Activated CD4-positive, alpha-beta T cell treated with anti-CD3 and anti-CD28 coated beads, Interleukin-2, amount 10 ng/mL, durations not matched to agents 24 days and 14 days (primary cell): ENCODE data around the gene SLC25A5. TPM values are rescaled to one million over a fixed set of nuclear protein-coding genes. Genes with fewer than 3 reads are reported as not detected.
"Not testable (repeated sequence)": the region's sequence is repeated elsewhere in the genome, so short reads cannot be mapped to it uniquely, and the experiment has no call there.

Experiments used
- DNase-seq: peaks from one replicate; pipeline ENCODE4 v3.0.0; 2022
- H3K27ac Mint-ChIP-seq: one replicate; pipeline ENCODE4 v1.8.0; 2022; ENCODE audit warnings: mild to moderate bottlenecking, mixed read lengths
- H3K27me3 Mint-ChIP-seq: one replicate; pipeline ENCODE4 v1.8.0; 2022; ENCODE audit warnings: mixed read lengths
- H3K36me3 Mint-ChIP-seq: one replicate; pipeline ENCODE4 v1.8.0; 2022; ENCODE audit warnings: low read depth, mild to moderate bottlenecking, mixed read lengths
- H3K4me1 Mint-ChIP-seq: one replicate; pipeline ENCODE4 v1.8.0; 2021; ENCODE audit warnings: mixed read lengths
- H3K4me3 Mint-ChIP-seq: one replicate; pipeline ENCODE4 v1.8.0; 2022; ENCODE audit warnings: mild to moderate bottlenecking, moderate library complexity, mixed read lengths
- H3K9me3 Mint-ChIP-seq: one replicate; pipeline ENCODE4 v1.8.0; 2021; ENCODE audit warnings: mixed read lengths
- intact Hi-C: fragments of 100-400 bp; cut with micrococcal nuclease; formaldehyde crosslinking; loops from one replicate; pipeline ENCODE4 v1.15.1; 2023
- total RNA-seq: library from RNA; stranded (reverse); gene quantifications from 2 replicates; pipeline ENCODE4 v1.2.3, GENCODE V29; 2022

Gene SLC25A5
- total RNA-seq, 1 donor from 2014 or later = 532 TPM

DNA sequence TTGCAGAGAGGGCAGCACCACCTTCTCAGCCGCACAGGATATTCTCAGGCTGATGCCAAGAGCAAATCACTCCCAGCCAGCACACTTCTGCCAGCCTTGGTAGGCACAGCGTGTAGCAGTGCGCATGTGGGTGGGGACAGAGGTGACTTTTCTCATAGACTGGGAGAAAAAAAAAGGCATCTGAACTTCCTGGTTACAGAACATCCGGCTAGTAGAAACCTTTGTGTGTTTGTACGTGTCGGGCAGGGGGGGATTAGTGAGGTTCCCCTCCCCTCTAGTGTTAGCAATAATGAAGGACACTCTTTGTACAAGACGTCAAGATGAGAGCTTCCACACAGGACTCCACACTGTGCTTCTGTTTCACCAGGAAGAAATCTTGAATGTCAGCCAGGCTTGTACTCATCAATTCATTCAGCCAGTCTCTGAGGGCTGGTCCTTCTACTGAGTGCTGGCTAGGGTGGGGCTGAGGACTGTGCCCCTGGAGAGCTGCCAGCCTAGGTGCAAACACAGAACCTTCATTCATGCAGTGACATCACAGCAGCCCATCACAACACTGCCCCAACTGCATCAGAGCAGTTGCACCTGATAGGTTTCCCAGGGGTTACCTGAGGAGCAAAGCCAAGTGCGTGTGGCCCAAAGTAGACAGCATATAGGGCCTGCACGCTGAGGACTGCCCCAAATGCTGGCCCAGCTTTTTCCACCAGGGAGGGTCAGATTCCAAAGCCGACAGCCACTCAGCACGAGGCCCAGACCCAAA, 34.7 kb downstream of the SLC25A5 start:
- Mint-ChIP-seq H3K4me1 (peaks cover 4% of the 10 kb centered on the region), H3K4me3 (peak overlapping the region; percentile 26), H3K36me3 (no peaks in the 10 kb centered on the region), H3K9me3 (no peaks in the 10 kb centered on the region), H3K27ac (peak overlapping the region; percentile 63), H3K27me3 (no peaks in the 10 kb centered on the region)
- DNase-seq = peak; percentile 64
- intact Hi-C loops = no loop called here

GRCh38 chrX:119503484-119503861, 35.2 kb downstream of the SLC25A5 start:
- Mint-ChIP-seq H3K4me1 (peaks cover 4% of the 10 kb centered on the region), H3K27me3 (no peaks in the 10 kb centered on the region), H3K9me3 (no peaks in the 10 kb centered on the region), H3K27ac (no peak overlapping the region), H3K36me3 (no peaks in the 10 kb centered on the region), H3K4me3 (no peak overlapping the region)
- no peak for DNase-seq
- intact Hi-C loops = no loop called here

GRCh38 chrX:119505145-119505544, 36.9 kb downstream of the SLC25A5 start:
- H3K4me1 Mint-ChIP-seq, H3K36me3 Mint-ChIP-seq, intact Hi-C loops, H3K9me3 Mint-ChIP-seq, H3K4me3 Mint-ChIP-seq, DNase-seq, H3K27ac Mint-ChIP-seq, H3K27me3 Mint-ChIP-seq: not testable (repeated sequence)

DNA sequence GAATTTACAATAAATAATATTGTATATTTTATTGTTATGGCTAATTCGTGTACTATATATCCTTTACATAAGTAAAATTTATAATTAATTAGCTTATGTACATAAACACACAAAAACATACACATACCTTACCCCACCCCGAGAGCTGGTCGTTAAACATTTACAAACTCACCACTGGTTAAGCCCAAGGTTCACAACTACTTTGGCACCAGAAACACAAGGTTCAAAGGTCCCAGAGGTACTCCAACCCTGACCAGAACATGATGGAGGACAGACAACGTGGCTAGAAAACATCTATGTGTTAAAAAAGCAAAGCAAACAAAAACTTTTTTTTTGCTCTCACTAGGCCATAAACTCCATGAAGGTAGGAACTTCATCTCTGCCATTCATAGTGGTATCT, 37.7 kb downstream of the SLC25A5 start:
- H3K9me3 Mint-ChIP-seq = no peaks in the 10 kb centered on the region
- no peak for DNase-seq
- intact Hi-C loops = no loop called here
- H3K4me3 Mint-ChIP-seq = no peak overlapping the region
- H3K36me3 Mint-ChIP-seq = no peaks in the 10 kb centered on the region
- no peak overlapping the region for H3K27ac Mint-ChIP-seq
- H3K27me3 Mint-ChIP-seq = no peaks in the 10 kb centered on the region
- H3K4me1 Mint-ChIP-seq = peaks cover 4% of the 10 kb centered on the region

DNA sequence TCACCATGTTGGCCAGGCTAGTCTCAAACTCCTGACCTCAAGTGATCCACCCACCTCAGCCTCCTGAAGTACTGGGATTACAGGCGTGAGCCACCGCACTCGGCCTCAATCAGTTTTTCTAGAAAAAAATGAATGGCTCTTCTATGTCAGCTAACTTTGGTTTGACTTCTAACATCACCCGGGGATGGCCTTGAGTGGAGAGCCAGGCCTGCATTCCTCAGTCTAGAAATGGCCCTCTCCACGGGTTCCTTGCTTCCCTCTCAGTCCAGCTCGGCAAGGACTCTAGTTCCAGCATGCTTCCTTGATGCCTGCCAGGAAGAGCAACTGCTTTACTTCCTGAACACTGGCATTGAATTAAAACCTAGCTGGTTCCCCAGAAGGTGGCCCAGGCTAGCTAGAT, 39.0 kb downstream of the SLC25A5 start:
- intact Hi-C loops = no loop called here
- DNase-seq = no peak
- Mint-ChIP-seq H3K4me3 (no peak overlapping the region), H3K27me3 (no peaks in the 10 kb centered on the region), H3K4me1 (peaks cover 2% of the 10 kb centered on the region), H3K9me3 (no peaks in the 10 kb centered on the region), H3K36me3 (no peaks in the 10 kb centered on the region), H3K27ac (no peak overlapping the region)

DNA sequence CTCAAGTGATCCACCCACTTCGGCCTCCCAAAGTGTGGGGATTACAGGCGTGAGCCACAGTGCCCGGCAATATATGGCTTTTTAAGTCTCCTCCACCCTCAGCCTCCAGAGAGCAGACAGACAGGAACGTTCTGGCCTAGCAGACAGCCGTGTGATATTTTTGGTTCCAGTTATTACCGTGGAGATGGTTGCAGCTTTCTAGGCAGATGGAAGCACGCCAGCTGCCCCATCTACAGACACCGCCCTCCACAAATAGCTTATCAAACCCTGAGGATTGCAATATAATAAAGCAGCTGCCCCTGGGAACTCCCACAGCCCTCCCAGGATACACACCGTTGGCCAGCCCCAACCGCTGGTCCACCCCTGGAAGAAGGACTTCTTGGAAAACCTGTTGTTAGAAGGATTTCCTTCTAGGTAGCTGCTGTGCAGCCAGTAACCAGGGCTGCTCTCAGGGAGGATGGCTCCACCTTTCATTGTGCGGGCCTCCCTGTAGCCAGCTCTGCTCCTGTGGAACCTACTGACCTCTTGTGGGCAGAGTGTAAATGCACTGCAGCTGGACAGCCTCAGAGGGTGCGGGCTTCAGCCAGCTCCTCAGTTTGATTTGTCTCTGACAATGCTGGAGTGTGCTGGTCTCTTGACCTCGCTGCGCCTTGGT, 44.0 kb downstream of the SLC25A5 start:
- H3K9me3 Mint-ChIP-seq = no peaks in the 10 kb centered on the region
- peak; percentile 60 for DNase-seq
- H3K4me1 Mint-ChIP-seq = peaks cover 3% of the 10 kb centered on the region
- H3K36me3 Mint-ChIP-seq = no peaks in the 10 kb centered on the region
- no peak overlapping the region for H3K27ac Mint-ChIP-seq
- H3K27me3 Mint-ChIP-seq = no peaks in the 10 kb centered on the region
- intact Hi-C loops = loop anchor here (10.0 kb wide), 2 partner anchors 63 to 613 kb away; partner anchors contain the start of gene UBE2A
- H3K4me3 Mint-ChIP-seq = no peak overlapping the region

DNA sequence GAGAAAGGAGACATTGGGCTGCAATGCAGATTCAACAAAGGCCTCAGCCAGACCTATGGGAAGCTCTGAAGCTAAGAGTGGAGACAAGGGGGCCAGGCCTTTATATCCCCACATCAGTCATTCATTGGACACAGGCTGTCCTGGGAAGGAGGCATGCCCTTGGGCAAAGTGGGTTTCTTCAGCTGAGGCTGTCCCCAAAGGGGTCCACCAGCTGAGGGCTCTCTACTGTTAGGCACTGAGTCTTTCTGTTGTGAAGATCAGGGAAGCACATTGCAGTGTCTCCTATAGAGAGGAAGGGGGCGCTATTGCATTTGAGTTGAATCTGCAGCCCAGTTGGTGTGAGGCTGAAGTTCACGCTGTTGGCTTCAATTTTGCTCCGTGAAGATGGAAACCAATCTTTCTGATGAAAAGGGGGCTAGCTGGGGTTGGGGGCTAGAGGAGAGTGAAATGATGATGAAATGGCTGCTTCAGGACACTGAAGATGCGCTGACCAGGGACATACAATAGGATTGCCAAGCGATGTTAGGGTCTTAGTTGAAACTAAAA, 48.0 kb downstream of the SLC25A5 start:
- H3K27ac Mint-ChIP-seq = no peak overlapping the region
- no peak overlapping the region for H3K4me3 Mint-ChIP-seq
- H3K9me3 Mint-ChIP-seq = no peaks in the 10 kb centered on the region
- no peaks in the 10 kb centered on the region for H3K27me3 Mint-ChIP-seq
- H3K36me3 Mint-ChIP-seq = no peaks in the 10 kb centered on the region
- peak; percentile 82 for DNase-seq
- intact Hi-C loops = loop anchor here (1.0 to 10.0 kb wide), 4 partner anchors 59 to 609 kb away; partner anchors contain the start of gene UBE2A
- peaks cover 3% of the 10 kb centered on the region for H3K4me1 Mint-ChIP-seq

- no peaks in the 10 kb centered on the region for H3K9me3 Mint-ChIP-seq
- H3K4me3 Mint-ChIP-seq = no peak overlapping the region
- peaks cover 3% of the 10 kb centered on the region for H3K4me1 Mint-ChIP-seq
- H3K36me3 Mint-ChIP-seq = no peaks in the 10 kb centered on the region
- intact Hi-C loops = loop anchor here (5.0 to 10.0 kb wide), 3 partner anchors 56 to 606 kb away; partner anchors contain the start of gene UBE2A
- H3K27ac Mint-ChIP-seq = no peak overlapping the region
- DNase-seq = no peak
- no peaks in the 10 kb centered on the region for H3K27me3 Mint-ChIP-seq
Measured at GRCh38 chrX:119518371-119518770, 50.1 kb downstream of the SLC25A5 start.

Other genes with a start within 250 kb of the SLC25A5 start
- gene PGRMC1, start 232.2 kb upstream of the SLC25A5 start, total RNA-seq = 45.5 TPM in 2 replicates
- 10.6 and 10.7 TPM in 2 replicates for gene SLC25A43, start 69.1 kb upstream of the SLC25A5 start, total RNA-seq
- 24.4 and 25.4 TPM in 2 replicates for gene STEEP1, start 97.0 kb downstream of the SLC25A5 start, total RNA-seq
- gene UBE2A, start 106.1 kb downstream of the SLC25A5 start, total RNA-seq = 58.8 and 60.9 TPM in 2 replicates
- 28.0 and 29.8 TPM in 2 replicates for gene NKRF, start 138.0 kb downstream of the SLC25A5 start, total RNA-seq
- gene SEPTIN6, start 224.7 kb downstream of the SLC25A5 start, total RNA-seq = 151 and 153 TPM in 2 replicates